ENCODE measurements around the gene SELP. TPM values are rescaled to one million over a fixed set of nuclear protein-coding genes. Genes with fewer than 3 reads are reported as not detected.
"Not testable (repeated sequence)": the region's sequence is repeated elsewhere in the genome, so short reads cannot be mapped to it uniquely, and the experiment has no call there.

The SELP gene
- total RNA-seq, 1 experiment from 2014 or later: 0.17 TPM

DNA sequence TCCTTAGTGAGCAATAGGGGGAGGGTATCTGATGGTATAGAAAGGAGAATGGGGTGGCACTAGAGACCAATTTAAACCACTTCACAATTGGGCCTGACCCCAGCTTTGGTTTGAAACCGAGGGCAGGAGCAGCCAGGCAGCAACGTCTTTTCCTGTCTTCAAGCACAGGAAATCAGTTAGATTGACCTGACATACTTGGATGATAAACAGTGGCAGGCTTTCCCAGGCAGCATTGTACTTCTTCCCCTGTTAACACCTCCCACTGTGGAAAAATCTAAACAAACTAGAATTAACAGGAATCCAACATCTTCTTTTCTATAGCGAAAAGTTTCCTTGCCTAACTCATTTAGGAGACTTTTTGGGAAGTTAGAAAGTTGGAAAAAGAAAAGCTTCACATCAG, 40.9 kb upstream of the SELP start (continued):
- no peak for TF ChIP-seq ATF1 (CRISPR knock-in tag; IDR thresholded peaks at IDR 0.05)
- no peak for TF ChIP-seq RELA (CRISPR knock-in tag; IDR thresholded peaks at IDR 0.05; ENCODE audit: borderline replicate concordance)
- no peak for TF ChIP-seq TEAD1 (CRISPR knock-in tag; IDR thresholded peaks at IDR 0.05)
- no peak for TF ChIP-seq IRF2 (CRISPR knock-in tag; IDR thresholded peaks at IDR 0.05; ENCODE audit: borderline replicate concordance, low read depth)
- TF ChIP-seq, protein P1, sequence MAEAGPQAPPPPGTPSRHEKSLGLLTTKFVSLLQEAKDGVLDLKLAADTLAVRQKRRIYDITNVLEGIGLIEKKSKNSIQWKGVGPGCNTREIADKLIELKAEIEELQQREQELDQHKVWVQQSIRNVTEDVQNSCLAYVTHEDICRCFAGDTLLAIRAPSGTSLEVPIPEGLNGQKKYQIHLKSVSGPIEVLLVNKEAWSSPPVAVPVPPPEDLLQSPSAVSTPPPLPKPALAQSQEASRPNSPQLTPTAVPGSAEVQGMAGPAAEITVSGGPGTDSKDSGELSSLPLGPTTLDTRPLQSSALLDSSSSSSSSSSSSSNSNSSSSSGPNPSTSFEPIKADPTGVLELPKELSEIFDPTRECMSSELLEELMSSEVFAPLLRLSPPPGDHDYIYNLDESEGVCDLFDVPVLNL (CRISPR knock-in tag; IDR thresholded peaks at IDR 0.05; ENCODE audit: borderline replicate concordance, low read depth): no peak
- no peak for TF ChIP-seq NFYB (CRISPR knock-in tag; conservative IDR thresholded peaks at IDR 0.05; ENCODE audit: low read depth)
- TF ChIP-seq ZNF317 (CRISPR knock-in tag; IDR thresholded peaks at IDR 0.05; ENCODE audit: borderline replicate concordance, low read depth): no peak
- TF ChIP-seq, protein P2, sequence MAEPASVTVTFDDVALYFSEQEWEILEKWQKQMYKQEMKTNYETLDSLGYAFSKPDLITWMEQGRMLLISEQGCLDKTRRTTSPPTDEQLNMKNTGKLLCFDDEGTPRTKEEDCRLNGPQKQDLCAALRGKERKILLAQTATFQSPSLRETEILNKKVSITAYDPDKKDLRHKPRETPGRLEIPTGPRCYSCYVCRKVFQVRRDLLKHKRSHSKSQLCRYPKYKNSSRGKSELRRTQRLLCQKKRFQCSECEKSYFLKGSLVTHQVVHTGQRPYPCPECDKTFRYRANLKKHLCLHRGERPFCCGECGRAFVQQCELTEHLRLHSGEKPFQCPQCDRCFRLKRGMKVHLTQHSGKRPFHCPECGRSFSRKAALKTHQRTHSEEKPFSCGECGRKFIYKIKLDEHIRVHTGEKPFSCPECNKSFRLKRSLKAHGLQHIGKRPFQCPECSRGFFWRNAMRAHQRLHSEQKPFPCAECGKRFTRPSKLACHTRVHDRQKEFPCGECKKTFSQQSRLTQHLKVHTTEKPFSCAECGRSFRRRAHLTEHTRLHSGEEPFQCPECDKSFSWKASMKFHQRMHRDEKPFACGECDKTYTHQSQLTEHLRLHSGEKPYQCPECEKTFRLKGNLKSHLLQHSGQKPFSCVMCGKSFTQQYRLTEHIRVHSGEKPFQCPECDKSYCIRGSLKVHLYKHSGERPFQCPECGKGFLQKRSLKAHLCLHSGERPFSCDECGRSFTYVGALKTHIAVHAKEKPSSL (CRISPR knock-in tag; conservative IDR thresholded peaks at IDR 0.05): no peak

- Mint-ChIP-seq H3K9me3 (peaks cover 23% of the 10 kb centered on the region), H3K27me3 (ENCODE audit: low read depth) (peaks cover 47% of the 10 kb centered on the region)
- H3K27ac Mint-ChIP-seq; H3K4me1 Mint-ChIP-seq; DNase-seq (ENCODE audit: low spot score); ATAC-seq; H3K36me3 Mint-ChIP-seq; CTCF ChIA-PET; H3K4me3 Mint-ChIP-seq; POLR2A ChIA-PET: not testable (repeated sequence)
Measured at GRCh38 chr1:169670244-169670643, 40.3 kb upstream of the SELP start.

GRCh38 chr1:169667699-169668596, 38.0 kb upstream of the SELP start:
- H3K9me3 Mint-ChIP-seq: peaks cover 18% of the 10 kb centered on the region
- H3K27me3 Mint-ChIP-seq (ENCODE audit: low read depth): peaks cover 49% of the 10 kb centered on the region
- DNase-seq (ENCODE audit: low spot score); ATAC-seq; H3K4me3 Mint-ChIP-seq; CTCF ChIA-PET; H3K36me3 Mint-ChIP-seq; H3K27ac Mint-ChIP-seq; POLR2A ChIA-PET: not testable (repeated sequence)
- H3K4me1 Mint-ChIP-seq: peaks cover 12% of the 10 kb centered on the region

- POLR2A ChIA-PET; H3K27ac Mint-ChIP-seq; CTCF ChIA-PET; ATAC-seq; H3K36me3 Mint-ChIP-seq; DNase-seq (ENCODE audit: low spot score); H3K4me3 Mint-ChIP-seq: not testable (repeated sequence)
- Mint-ChIP-seq H3K4me1 (peaks cover 17% of the 10 kb centered on the region), H3K27me3 (ENCODE audit: low read depth) (peaks cover 48% of the 10 kb centered on the region), H3K9me3 (peaks cover 14% of the 10 kb centered on the region; the same call in 1 of the 2 replicates)
Measured at GRCh38 chr1:169667227-169667639, 37.3 kb upstream of the SELP start.

DNA sequence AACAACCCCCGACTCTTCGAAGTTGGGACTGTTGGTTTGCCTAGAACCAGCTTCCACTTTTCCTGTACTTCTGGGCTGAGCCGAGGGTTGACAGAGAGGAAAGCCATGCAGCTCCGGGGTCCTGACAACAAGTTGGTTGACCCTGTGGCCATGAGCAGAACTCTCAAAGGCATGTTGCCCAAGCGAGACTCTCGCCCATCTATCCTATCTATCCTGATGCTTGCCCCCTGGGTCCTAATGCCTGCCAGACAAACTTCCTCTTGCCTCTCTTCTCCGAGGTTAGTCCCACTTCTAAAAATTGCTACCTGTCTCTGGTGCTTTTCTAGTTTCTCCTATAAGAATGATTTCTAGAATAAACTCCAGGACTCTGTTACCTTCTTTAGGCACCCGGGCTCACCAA, 32.8 kb upstream of the SELP start:
- POLR2A ChIA-PET: not testable (repeated sequence)

GRCh38 chr1:169661066-169661465, 31.1 kb upstream of the SELP start:
- H3K27me3 Mint-ChIP-seq (ENCODE audit: low read depth): peaks cover 60% of the 10 kb centered on the region
- DNase-seq (ENCODE audit: low spot score); ATAC-seq; POLR2A ChIA-PET; H3K4me3 Mint-ChIP-seq; H3K27ac Mint-ChIP-seq; H3K9me3 Mint-ChIP-seq; CTCF ChIA-PET; H3K36me3 Mint-ChIP-seq: not testable (repeated sequence)
- H3K4me1 Mint-ChIP-seq: peaks cover 24% of the 10 kb centered on the region

More for the DNA sequence above, 32.8 kb upstream of the SELP start:
- peaks cover 17% of the 10 kb centered on the region for H3K4me1 Mint-ChIP-seq
- peaks cover 52% of the 10 kb centered on the region for H3K27me3 Mint-ChIP-seq (ENCODE audit: low read depth)
- DNase-seq (ENCODE audit: low spot score): peak; percentile 19
- H3K9me3 Mint-ChIP-seq, H3K4me3 Mint-ChIP-seq, H3K27ac Mint-ChIP-seq, H3K36me3 Mint-ChIP-seq, ATAC-seq, CTCF ChIA-PET: not testable (repeated sequence)

DNA sequence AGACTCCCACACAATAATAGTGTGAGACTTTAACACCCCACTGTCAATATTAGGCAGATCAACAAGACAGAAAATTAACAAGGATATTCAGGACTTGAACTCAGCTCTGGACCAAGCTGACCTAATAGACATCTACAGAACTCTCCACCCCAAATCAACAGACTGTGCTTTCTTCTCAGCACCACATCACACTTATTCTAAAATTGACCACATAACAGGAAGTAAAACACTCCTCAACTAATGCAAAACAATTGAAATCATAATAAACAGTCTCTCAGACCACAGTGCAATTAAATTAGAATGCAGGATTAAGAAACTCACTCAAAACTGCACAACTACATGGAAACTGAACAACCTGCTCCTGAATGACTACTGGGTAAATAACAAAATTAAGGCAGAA, 28.9 kb upstream of the SELP start:
- H3K9me3 Mint-ChIP-seq; H3K36me3 Mint-ChIP-seq; H3K27ac Mint-ChIP-seq; ATAC-seq; POLR2A ChIA-PET; H3K4me3 Mint-ChIP-seq; DNase-seq (ENCODE audit: low spot score): not testable (repeated sequence)
- CTCF ChIA-PET: interaction anchor here (1.9 kb wide), 1 partner anchor 53 kb away, joined by 4 read pairs; no protein-coding TSS in a partner anchor
- Mint-ChIP-seq H3K27me3 (ENCODE audit: low read depth) (peaks cover 48% of the 10 kb centered on the region), H3K4me1 (peaks cover 24% of the 10 kb centered on the region)
